Measurements from ENCODE around the gene PCDH18. TPM values are rescaled to one million over a fixed set of nuclear protein-coding genes. Genes with fewer than 3 reads are reported as not detected.

Gene PCDH18
- total RNA-seq, 1 donor from 2014 or later: 6.9 TPM

DNA sequence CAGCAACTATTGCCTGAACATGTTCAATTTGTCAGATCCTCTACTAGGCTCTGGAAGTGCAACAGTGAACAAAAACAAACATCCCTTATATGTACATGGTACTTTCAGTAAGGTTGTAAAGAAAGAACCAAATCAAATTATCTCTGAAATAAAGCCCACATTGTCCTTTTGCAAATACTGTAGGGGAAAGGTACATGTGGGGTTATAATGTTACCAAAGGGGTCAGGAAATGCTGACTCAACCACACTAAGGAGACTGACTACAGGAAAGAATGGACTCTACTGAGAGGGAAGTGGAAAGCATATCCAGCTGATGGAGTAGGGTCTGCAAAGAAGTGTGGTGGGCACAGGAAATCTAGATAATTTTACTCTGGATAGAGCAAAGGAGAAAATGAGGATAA is 61.5 kb downstream of the PCDH18 start:
- Histone ChIP-seq H3K4me3 (no peak overlapping the region), H3K36me3 (no peaks in the 10 kb centered on the region), H3K9me3 (no peaks in the 10 kb centered on the region), H3K4me1 (no peaks in the 10 kb centered on the region), H3K27ac (no peak overlapping the region), H3K27me3 (no peaks in the 10 kb centered on the region)
- DNase-seq: no peak
- no peak for TF ChIP-seq CTCF (IDR thresholded peaks at IDR 0.05)
- intact Hi-C loops (cut with DNase I): no loop called here
- no peak for ATAC-seq
